Measurements from ENCODE around the gene ZMYND10.

GRCh38 chr3:50373146-50374051 lies 27.9 kb upstream of the ZMYND10 start:
- TF ChIP-seq EZH2phosphoT487 (IDR thresholded peaks at IDR 0.05; ENCODE audit: borderline replicate concordance, low read depth) (no peak), RXRA (IDR thresholded peaks at IDR 0.05; ENCODE audit: borderline replicate concordance, low read depth) (no peak), FOXM1 (IDR thresholded peaks at IDR 0.05; ENCODE audit: low read depth) (no peak), MAX (IDR thresholded peaks at IDR 0.05; ENCODE audit: low read depth) (no peak), CTCF (IDR thresholded peaks at IDR 0.05) (no peak), POLR2AphosphoS5 (IDR thresholded peaks at IDR 0.05; ENCODE audit: low read depth, low read length) (no peak), FOXJ3 (CRISPR knock-in tag; IDR thresholded peaks at IDR 0.05) (no peak), RFX5 (IDR thresholded peaks at IDR 0.05; ENCODE audit: low read length) (no peak), EP300 (IDR thresholded peaks at IDR 0.05; ENCODE audit: borderline replicate concordance in 1 of 2, low read depth in 1 of 2, low read length in 1 of 2) (no peak)

Measured in SK-N-SH (cell line).